PC-3 (cell line): ENCODE data around the gene CBL. TPM values are rescaled to one million over a fixed set of nuclear protein-coding genes. Genes with fewer than 3 reads are reported as not detected.

Source experiments
- ATAC-seq: fragments of 200-7000 bp; cut with Tn5 transposase; 2 replicates; pipeline ENCODE4 v1.9.1; 2020; ENCODE audit warnings: mild to moderate bottlenecking, moderate library complexity
- BruUV-seq: library from RNA; stranded (reverse); fragments of 400-500 nt; replicated peaks from 2 replicates; lab custom pipeline; 2021; lab: Mats Ljungman, UMichigan
- CTCF ChIA-PET: fragments of 300-600 bp; sonication (Branson Sonifier 250); formaldehyde crosslinking; loops from one replicate; lab custom pipeline; 2022; ENCODE audit warnings: antibody characterized with exemption; lab: Charles Lee
- POLR2A ChIA-PET: fragments of 300-600 bp; sonication (Branson Sonifier 250); formaldehyde crosslinking; loops from one replicate; lab custom pipeline; 2022; ENCODE audit warnings: antibody characterized with exemption; ENCODE audit not compliant: unreplicated experiment; lab: Charles Lee
- DNase-seq: peaks from one replicate; pipeline ENCODE4 v3.0.0-alpha.2; 2015
- H2AFZ ChIP-seq: fragments of 300-600 bp; sonication (generic); 2 replicates; pipeline ENCODE4 v1.6.0; 2016; ENCODE audit warnings: antibody characterized with exemption, low read length
- H3F3A ChIP-seq: fragments of 300-600 bp; sonication (generic); one replicate; pipeline ENCODE4 v1.6.0; 2017; ENCODE audit warnings: antibody characterized with exemption, low read length, control low read depth, mild to moderate bottlenecking; ENCODE audit not compliant: unreplicated experiment
- H3K27ac ChIP-seq: fragments of 300-600 bp; sonication (generic); 2 replicates; pipeline ENCODE4 v1.5.1; 2016; ENCODE audit warnings: mild to moderate bottlenecking, low read length
- H3K27me3 ChIP-seq: fragments of 300-600 bp; sonication (generic); 2 replicates; pipeline ENCODE4 v1.6.1; 2016; ENCODE audit warnings: low read length, mixed read lengths
- H3K36me3 ChIP-seq: fragments of 300-600 bp; sonication (generic); 2 replicates; pipeline ENCODE4 v1.6.1; 2016; ENCODE audit warnings: low read depth, mixed run types, low read length, mixed read lengths
- H3K4me1 ChIP-seq: fragments of 300-600 bp; sonication (generic); 2 replicates; pipeline ENCODE4 v1.5.1; 2016; ENCODE audit warnings: low read length; ENCODE audit not compliant: insufficient read depth
- H3K4me2 ChIP-seq: fragments of 300-600 bp; sonication (generic); 2 replicates; pipeline ENCODE4 v1.6.0; 2016; ENCODE audit warnings: low read length
- H3K4me3 ChIP-seq: fragments of 300-600 bp; sonication (generic); 2 replicates; pipeline ENCODE4 v1.5.1; 2016; ENCODE audit warnings: mild to moderate bottlenecking, low read length, mixed read lengths
- H3K79me2 ChIP-seq: fragments of 300-600 bp; sonication (generic); 2 replicates; pipeline ENCODE4 v1.6.1; 2017; ENCODE audit warnings: low read length, mixed read lengths
- H3K9ac ChIP-seq: fragments of 300-600 bp; sonication (generic); 2 replicates; pipeline ENCODE4 v1.6.0; 2016; ENCODE audit warnings: mild to moderate bottlenecking, low read length
- H3K9me2 ChIP-seq: fragments of 300-600 bp; sonication (generic); replicated peaks from 2 replicates; pipeline ENCODE4 v1.6.1; 2016; ENCODE audit warnings: mixed run types, low read length, mixed read lengths
- H3K9me3 ChIP-seq: fragments of 300-600 bp; sonication (generic); 2 replicates; pipeline ENCODE4 v1.6.1; 2016; ENCODE audit warnings: low read length, mixed read lengths
- H4K20me1 ChIP-seq: fragments of 300-600 bp; sonication (generic); 2 replicates; pipeline ENCODE4 v1.6.1; 2016; ENCODE audit warnings: low read length, mixed read lengths
- EZH2 ChIP-seq: fragments of 300-600 bp; sonication (generic); IDR thresholded peaks from one replicate; pipeline ENCODE4 v1.6.1; 2017; ENCODE audit warnings: antibody characterized with exemption, mild to moderate bottlenecking, low read length; ENCODE audit not compliant: unreplicated experiment
- EZH2phosphoT487 ChIP-seq: fragments of 300-600 bp; sonication (generic); IDR thresholded peaks from 2 replicates; pipeline ENCODE4 v1.6.1; 2018; ENCODE audit warnings: mild to moderate bottlenecking, antibody characterized with exemption, low read length, borderline replicate concordance
- intact Hi-C: fragments of 100-400 bp; cut with micrococcal nuclease; formaldehyde crosslinking; loops from 2 replicates; pipeline ENCODE4 v1.9.0; 2023
- total RNA-seq: library from RNA; depleted of rRNA; stranded (reverse); fragments of >200 nt; gene quantifications from 2 replicates; pipeline ENCODE4 v1.2.3, GENCODE V29; 2014
- TF ChIP-seq, protein P1 (sequence below): fragments of 300-600 bp; sonication (generic); conservative IDR thresholded peaks from 2 replicates; pipeline ENCODE4 v1.5.1; 2017; ENCODE audit warnings: antibody characterized with exemption, low read depth, mild to moderate bottlenecking, low read length

CBL gene
- total RNA-seq, 1 experiment from 2014 or later: 11.4 TPM

DNA sequence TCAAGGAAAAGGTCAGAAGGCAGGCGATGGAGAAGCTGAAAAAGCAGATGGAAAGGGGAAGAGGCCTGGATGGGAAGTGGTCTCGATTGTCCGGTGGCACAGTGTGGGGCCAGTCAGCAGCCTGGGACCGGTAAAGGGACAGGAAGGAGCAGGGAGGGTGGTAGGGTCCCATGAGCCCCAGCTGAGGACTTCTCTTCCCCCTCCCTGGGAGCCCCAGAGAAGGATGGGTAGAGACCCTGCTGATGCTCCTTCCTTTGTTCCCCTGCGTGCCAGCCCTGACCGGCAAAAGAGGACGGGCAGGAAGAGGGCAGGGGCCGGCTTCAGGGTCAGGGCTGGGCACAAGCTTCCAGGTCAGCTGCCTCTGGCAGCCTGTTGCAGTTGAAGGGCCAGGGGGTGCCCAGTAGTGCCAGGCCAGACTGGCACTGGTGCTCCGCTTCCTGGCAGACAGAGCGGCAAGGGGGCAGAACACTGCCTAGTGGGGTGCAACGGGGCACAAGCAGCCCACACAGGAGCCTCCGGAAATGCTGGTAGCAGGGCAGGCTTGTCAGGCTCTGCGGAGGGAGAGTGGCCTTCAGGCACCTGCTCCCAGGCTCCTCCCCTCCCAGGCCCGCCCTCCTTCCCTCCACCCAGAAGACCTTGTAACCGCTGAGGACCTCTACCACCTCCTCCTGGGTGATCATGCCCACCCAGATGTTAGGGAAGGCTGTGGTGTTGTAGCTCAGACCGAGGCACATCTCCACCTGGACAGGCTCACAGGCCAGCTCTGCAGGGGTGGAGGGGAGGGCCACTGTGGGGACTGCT, 135.3 kb downstream of the CBL start:
- Histone ChIP-seq H4K20me1 (0 out of 2 replicates have a peak, but pooled peaks cover 5% of the 10 kb centered on the region), H3K27me3 (no peaks in the 10 kb centered on the region), H3K4me1 (peaks cover 21% of the 10 kb centered on the region), H3K4me2 (no peak overlapping the region), H3K36me3 (no peaks in the 10 kb centered on the region), H3K9me2 (no peaks in the 10 kb centered on the region), H3K4me3 (no peak overlapping the region), H2AFZ (no peak overlapping the region), H3K27ac (no peak overlapping the region), H3K79me2 (peaks cover 11% of the 10 kb centered on the region), H3K9ac (no peak overlapping the region), H3K9me3 (no peaks in the 10 kb centered on the region), H3F3A (no peaks in the 10 kb centered on the region)
- ChIA-PET POLR2A (interaction anchor here (0.6 kb wide), 2 partner anchors 29 to 240 kb away, joined by 3 to 4 read pairs; partner anchors contain the start of gene DPAGT1), CTCF (no interaction called here)
- TF ChIP-seq, protein P1, sequence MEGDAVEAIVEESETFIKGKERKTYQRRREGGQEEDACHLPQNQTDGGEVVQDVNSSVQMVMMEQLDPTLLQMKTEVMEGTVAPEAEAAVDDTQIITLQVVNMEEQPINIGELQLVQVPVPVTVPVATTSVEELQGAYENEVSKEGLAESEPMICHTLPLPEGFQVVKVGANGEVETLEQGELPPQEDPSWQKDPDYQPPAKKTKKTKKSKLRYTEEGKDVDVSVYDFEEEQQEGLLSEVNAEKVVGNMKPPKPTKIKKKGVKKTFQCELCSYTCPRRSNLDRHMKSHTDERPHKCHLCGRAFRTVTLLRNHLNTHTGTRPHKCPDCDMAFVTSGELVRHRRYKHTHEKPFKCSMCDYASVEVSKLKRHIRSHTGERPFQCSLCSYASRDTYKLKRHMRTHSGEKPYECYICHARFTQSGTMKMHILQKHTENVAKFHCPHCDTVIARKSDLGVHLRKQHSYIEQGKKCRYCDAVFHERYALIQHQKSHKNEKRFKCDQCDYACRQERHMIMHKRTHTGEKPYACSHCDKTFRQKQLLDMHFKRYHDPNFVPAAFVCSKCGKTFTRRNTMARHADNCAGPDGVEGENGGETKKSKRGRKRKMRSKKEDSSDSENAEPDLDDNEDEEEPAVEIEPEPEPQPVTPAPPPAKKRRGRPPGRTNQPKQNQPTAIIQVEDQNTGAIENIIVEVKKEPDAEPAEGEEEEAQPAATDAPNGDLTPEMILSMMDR: no peak
- TF ChIP-seq EZH2: no peak
- no peak for TF ChIP-seq EZH2phosphoT487
- ATAC-seq (no peak), DNase-seq (no peak)
- BruUV-seq: no TSS peak
- intact Hi-C loops: no loop called here

DNA sequence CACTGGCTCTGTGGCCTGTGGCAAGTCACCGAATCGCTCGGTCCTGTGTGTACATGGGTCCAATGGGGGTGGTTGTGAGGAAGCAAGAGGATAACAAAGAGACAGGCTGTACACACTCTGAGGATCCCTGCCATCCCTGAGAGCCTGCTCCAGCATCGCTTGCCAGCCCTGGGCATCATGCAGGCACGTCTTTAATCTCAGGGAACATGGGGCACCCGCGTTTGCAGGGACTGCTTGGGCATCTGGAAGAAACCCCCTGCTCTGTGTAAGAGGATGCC, 135.8 kb downstream of the CBL start:
- no peak for TF ChIP-seq EZH2
- TF ChIP-seq, protein P1: no peak
- TF ChIP-seq EZH2phosphoT487: no peak
- ATAC-seq (no peak), DNase-seq (no peak)
- POLR2A ChIA-PET: no interaction called here
- H3F3A ChIP-seq: no peaks in the 10 kb centered on the region
- no peak overlapping the region for H3K27ac ChIP-seq
- H3K9me3 ChIP-seq: no peaks in the 10 kb centered on the region
- no TSS peak for BruUV-seq
- no peak overlapping the region for H3K9ac ChIP-seq
- no peak overlapping the region for H2AFZ ChIP-seq
- H4K20me1 ChIP-seq: 0 out of 2 replicates have a peak, but pooled peaks cover 5% of the 10 kb centered on the region
- H3K4me2 ChIP-seq: no peak overlapping the region
- H3K4me1 ChIP-seq: peaks cover 16% of the 10 kb centered on the region
- H3K79me2 ChIP-seq: peaks cover 5% of the 10 kb centered on the region
- H3K36me3 ChIP-seq: no peaks in the 10 kb centered on the region
- no peak overlapping the region for H3K4me3 ChIP-seq
- no peaks in the 10 kb centered on the region for H3K9me2 ChIP-seq
- intact Hi-C loops: no loop called here
- no peaks in the 10 kb centered on the region for H3K27me3 ChIP-seq
- CTCF ChIA-PET: no interaction called here
